GM19023 (cell line): ENCODE measurements around the gene TRAF7.

Experiments
- ATAC-seq: cut with Tn5 transposase; IDR thresholded peaks from one replicate; pipeline ENCODE4 v1.9.1; 2021; ENCODE audit warnings: mild to moderate bottlenecking, moderate library complexity; ENCODE audit not compliant: unreplicated experiment

Gene TRAF7

DNA sequence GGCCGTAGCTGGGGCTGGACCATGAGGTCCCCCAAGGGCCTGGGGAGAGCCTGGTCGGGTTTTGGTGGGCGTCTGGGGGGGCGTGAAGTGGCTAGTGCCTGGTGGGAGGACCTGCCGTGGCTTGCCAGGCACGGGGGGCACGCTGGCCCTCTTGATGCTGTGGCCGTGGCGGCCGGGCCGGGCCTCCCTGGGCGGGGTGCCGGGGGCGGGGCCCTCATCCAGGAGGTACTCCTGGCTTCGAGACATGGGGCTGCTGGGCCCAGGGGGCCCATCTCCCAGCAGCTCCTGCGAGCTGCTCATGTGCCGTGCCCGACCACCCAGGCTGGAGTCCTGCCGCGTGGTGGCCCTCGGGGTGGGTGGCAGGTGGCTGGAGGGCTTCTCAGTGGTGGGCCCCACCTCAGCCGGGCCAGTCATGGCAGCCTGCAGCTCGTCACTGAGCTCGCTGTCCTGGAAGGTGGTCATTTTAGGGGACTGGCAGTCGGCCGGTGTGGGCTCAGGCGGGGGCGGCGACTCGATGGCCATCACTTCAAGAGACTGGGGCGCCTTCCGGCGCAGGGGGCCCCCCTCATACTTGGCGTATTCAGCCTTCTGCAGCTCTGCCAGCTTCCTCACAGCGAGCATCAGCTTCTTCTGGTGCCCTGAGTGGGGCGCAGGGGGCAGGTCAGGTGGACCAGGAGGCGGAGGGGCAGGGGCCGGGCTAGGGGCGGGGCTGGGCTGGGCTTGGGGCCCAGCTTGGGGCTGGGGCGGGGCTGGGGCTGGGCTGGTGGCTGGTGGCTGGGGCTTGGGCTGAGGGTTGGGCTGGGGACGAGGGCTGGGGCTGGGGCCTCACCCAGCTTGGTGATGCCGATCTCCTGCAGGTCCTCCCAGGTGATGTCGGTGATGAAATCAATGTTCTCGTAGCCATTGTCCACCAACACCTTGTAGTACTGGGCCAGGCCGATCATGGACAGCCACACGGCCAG lies 25.7 kb downstream of the TRAF7 start:
- no peak for ATAC-seq

DNA sequence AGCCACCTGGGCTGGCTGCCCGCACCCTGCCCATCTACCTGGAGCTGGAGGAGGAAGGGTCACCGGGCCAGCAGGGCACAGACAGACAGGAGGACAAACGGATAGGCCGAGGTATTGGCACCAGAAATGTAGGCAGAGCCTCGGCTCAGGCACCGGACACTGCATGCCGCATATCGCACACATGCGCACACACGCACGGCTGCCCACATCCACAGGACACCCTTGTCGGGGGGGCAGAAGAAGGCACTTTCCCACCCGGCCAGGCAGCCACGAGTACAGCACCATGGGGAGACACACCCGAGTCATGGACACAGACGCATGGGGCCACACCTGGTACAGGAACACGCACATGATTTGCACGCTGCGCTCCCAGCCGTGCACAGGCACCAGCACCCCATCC lies 26.4 kb downstream of the TRAF7 start:
- no peak for ATAC-seq

DNA sequence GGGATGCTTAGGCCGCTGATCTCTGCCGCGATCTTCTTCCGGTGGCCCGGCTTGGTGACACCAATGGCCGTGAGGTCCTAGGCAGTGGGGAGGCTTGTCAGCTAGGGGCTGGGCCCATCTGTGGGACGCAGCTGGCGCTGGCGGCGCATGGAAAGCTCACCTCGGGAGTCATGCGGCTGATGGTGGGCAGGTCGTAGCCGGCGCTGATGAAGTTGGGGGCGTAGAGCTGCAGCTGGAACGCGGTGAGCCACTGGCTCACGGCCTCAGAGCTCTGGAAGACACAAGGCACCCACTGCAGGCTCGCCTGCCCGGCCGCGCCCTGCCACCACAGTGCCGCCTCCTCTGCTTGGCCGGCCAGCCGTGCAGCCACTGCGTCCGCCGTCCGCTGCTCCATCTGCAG lies 28.1 kb downstream of the TRAF7 start:
- ATAC-seq = no peak

DNA sequence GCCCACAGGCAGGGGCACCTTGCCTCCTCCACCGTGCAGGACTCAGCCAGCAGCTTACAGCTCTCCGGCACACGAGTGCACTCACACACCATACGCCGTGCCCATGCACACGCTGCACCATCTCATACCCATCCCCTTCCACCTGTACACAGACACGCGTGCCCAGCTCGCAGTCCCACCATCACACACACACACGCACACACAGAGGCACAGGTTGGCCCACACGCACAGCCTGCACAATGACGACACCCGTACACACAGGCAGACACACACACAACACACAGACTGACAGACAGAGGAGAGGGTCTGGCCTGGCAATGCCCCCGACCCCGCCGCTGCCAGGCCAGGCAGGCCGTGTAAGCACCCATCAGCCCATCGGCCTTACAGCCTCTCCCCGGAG lies 28.8 kb downstream of the TRAF7 start:
- no peak for ATAC-seq

DNA sequence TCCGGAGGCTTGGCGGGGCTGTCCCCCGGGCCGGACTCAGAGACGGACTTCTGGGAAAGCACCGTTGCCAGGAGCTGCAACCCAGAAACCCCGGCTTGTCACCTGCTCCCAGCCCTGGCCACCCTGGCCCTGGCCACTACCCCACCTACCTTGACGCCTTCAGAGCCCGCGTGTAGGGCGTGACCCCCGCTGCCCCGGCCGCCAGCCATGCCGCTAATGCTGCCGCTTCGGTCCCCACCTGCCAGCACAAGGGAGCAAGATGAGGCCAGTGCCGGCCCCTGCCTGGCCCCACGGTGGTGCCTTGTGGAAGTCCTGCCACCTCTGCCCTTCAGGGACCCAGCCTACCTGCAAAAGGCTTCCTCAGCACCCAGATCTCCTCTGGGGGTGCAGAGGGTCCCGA lies 29.4 kb downstream of the TRAF7 start:
- no peak for ATAC-seq

DNA sequence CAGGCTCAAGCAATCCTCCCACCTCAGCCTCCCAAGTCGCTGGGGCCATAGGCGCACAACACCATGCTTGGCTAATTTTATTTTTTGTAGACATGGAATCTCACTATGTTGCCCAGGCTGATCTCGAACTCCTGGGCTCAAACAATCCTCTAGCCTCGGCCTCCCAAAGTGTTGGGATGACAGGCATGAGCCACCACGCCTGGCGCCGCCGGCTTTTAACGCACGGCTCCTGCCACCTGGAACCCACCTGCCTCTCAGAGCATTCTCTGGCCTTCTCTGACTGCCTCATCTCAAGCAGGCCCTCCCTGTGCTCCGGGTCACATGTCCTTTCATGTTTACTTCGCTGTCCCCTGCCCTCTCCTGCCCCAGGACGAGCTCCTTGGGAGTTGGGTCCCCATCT lies 30.5 kb downstream of the TRAF7 start:
- ATAC-seq = no peak

DNA sequence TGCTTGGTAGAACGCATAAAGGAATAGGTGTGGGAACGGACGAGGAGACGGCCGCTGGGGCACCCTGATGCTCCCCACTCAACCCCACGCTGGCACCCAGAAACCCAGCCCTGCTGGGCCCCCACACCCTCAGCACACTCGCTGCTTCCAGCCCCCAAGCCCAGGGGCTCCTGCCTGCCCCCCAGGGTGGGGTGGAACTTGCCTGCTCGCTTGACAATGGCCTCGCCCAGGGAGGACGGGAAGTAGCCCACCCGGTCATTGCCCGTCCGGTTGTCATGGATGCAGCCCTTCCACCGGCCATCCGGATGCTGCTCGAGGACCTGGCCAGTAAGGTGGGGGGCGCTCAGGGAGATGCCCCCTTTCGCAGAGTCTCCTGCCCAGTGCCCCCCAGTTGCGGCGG lies 30.9 kb downstream of the TRAF7 start:
- ATAC-seq = no peak

DNA sequence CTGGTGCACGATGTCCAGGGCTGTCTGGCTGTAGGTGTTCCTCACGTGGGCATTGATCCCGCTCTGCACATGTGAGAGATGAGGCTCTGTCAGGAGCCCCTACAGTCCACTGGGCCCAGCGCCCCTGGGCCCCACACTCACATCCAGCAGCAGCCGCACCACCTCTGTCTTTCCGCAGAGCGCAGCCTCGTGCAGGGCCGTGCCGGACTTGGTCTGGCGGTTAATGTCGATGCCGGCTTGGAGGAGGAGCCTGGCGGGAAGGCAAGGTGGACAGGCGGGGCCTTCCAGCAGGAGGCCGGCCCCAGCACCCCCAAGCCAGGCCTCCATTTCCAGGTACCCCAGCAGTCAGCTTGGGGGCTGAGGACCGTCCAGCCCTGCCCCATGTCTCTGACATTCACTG lies 31.6 kb downstream of the TRAF7 start:
- no peak for ATAC-seq

DNA sequence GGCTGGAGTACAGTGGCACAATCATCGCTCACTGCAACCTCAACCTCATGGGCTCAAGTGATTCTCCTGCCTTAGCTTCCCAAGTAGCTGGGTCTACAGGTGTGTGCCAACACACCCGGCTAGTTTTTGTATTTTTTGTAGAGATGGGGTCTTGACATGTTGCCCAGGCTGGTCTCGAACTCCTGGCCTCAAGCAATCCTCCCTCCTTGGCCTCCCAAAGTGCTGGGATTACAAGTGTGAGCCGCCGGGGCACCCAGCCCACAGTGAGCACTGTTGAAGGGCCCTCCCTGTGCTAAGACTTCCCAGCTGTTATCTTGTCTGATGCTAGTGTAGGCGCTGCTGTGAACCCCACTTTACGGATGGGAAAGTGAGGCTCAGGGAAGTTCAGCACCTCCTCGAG lies 32.8 kb downstream of the TRAF7 start:
- ATAC-seq = no peak

DNA sequence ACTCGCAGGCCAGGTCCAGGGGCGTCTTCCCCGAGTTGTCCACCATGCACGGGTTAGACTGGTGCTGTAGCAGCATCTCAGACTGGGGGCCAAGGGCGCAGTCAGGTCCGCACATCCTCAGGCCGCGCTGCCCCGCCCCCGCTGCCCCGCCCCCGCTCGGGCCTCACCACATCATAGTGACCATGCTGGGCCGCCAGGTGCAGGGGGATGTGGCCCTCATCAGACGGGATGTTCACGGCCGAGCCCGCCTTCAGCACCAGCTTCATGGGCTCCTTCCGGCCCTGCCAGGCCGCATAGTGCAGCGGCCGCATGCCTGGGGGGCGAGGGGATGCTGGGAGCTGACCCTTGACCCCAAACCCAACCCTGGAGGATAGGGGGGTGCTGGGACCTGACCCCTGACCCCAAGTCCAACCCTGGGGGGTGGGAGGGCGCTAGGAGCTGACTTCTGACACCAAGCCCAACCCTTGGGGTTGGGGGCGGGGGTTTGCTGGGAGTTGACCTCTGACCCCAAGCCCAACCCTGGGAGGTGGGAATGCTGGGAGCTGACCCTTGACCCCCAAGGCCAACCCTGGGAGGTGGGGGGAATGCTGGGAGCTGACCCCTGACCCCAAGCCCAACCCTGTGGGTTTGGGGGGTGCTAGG lies 33.8 kb downstream of the TRAF7 start:
- no peak for ATAC-seq

DNA sequence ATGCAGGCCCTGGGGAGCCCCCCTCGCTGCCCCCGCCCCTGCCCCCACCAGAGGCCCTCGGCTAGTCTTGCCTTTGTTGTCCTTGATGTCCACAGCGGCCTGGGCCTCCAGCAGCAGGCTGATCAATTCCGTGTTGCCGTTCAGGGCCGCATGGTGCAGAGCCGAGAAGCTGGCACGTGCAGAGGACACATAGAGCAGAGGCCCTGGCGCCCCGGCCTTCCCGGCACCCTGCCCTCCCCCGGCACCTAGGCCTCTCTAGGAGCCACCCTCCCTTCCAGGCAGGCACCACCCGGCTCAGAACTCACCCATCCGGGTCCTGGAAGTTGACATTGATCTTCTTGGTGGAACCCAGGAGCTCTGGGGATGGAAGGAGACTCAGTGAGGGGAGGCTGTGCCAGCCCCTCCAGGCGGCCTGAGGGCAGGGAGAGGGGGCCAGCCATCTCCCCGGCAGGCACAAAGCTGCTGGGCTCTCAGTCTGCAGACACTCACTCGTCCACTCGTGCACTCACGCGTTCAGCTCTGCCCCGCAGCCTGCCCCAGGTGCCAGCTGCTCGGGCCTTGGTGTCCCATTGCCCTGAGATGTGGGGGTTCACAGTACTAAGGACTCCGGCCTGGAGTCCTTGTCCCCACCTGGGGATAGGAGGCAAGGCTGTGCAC lies 34.5 kb downstream of the TRAF7 start:
- ATAC-seq = no peak

DNA sequence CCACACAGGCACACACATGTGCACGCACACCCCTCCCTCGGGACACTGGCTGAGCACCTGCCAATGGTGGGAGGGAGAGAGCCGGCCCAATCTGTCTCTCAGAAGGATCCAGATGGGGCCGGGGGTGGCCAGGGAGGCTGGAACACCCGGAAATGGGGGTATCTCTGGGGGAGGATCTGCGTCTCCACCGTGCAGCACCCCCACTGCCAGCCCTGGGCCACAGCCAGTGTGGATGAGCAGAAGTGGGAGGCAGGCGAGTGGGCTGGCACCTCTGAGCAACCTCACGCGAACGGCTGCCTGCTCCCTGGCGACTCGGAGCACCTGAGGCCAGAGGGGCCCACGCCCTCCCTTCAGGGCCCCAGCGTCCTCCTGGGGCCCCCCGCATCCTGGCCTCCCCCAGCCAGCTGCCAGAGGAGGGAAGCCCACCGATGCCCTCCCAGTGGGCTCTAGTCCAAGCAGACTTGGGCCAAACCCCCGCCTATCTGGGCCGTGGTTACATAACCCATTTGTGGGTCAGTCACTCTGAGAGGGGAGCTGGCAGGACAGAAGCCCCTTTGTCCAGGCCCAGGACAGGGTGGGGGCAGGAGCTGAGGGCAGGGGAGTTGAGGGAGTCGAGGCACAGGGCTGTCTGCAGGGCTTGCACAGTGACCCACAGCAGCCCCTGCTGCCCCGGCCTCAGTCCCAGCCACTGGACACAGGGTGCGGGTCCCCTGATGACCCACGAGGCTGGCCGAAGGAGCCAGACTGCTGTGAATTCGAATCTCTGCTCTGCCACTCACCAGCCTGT lies 35.3 kb downstream of the TRAF7 start:
- no peak for ATAC-seq

DNA sequence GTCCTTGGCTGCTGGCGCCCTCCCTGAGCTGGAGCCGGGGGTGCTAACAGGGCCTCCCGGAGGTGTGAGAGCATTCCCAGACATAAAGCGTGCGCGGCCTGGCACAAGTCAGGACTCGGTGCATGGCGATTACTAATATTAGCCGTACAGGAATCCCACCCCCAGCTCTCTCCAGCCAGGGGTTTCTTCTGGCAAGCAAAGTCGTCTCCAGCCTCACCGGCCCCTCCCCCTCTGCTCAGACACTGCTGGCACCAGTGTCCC lies 35.8 kb downstream of the TRAF7 start:
- no peak for ATAC-seq

DNA sequence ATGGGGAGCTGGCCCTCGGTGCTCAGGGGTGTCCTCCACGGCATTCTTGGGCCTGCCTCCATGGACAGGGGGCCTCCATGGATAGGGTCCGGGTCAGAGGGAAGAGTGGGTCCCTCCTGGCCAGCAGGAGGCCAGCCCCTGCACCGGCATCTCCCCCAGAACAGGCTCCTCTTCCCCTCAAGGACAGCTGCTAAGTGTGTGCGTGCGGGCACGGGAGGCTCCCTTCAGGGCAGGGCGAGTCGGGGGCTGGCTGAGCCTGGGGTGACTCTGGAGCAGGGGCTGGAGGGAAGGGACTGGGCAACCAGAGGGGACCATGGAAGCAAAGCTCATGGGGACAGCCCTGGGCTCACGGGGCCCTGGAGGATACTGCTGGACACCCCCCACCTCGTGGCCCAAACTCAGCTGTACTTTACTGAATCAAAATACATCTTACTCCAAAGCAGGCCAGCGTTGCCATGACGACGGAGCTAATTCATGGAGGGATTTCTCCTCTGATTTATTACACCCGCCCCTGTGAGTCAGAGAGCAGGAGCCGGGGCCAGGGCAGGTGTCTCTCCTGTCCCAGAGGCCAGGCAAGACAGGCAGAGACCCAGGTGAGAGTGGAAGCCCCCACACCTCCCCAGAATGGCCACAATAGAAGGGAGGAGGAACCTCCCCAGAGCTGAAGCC lies 38.7 kb downstream of the TRAF7 start:
- no peak for ATAC-seq

DNA sequence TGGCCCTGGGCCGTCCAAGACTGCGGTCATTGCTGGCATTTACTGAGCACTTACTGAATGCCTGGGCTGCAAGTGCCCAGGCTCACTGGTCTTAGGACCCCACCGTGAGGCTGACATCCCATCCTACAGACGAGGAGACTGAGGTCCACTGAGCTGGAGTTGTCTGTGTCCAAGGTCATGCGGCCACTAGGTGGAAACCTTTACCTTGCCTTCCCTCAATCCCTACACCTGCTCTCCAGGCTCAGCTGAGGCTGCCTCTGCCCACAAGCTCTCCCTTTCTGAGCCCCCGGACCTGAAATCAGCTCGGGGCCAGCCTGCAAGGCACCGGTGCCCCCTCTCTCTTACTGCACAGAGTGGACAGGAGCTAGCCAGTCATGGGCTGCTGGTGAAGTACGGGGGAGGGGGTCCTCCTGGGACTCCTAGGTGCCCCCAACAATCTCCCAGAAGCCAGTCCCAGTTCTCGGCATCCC lies 39.3 kb downstream of the TRAF7 start:
- no peak for ATAC-seq

DNA sequence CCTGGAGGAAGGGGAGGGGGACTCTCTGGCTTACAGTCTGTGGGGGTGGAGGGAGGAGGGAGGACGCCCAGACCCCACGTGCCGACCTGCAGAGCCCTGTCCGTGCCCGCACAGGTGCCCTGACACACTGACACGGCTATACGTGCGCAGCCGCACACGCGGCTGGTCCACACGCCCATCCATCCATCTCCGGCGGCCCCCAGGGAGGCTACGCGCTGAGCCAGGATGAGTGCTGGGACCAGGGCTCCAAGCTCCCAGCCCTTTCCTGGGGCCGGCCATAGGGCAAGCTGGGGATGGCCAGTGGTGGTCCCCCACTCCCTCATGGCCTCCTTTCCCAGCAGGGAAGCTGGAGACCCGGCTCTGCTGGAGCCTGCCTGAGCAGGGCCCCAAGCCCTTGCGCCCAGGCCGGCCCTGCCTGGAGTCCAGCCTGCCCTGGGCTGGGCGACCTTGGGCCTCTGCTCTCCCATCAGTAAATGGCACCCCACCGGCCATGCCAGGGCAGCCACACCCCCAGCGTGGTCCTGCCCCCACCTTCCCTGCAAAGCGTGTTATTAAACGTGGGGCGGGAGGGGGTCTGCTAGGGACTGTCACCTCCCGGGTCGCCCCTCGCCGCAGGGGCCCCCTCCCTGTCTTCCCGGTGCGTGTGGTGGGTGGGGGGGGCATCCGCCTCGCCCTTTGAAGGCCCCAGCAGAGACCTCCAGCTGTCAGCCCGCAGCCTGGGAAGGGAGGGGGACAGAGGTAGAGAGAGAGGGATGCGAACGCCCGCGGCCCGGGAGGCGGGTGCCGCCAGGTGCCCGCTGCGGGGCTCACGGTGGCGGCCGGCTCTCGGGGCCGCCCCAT lies 40.0 kb downstream of the TRAF7 start:
- no peak for ATAC-seq

DNA sequence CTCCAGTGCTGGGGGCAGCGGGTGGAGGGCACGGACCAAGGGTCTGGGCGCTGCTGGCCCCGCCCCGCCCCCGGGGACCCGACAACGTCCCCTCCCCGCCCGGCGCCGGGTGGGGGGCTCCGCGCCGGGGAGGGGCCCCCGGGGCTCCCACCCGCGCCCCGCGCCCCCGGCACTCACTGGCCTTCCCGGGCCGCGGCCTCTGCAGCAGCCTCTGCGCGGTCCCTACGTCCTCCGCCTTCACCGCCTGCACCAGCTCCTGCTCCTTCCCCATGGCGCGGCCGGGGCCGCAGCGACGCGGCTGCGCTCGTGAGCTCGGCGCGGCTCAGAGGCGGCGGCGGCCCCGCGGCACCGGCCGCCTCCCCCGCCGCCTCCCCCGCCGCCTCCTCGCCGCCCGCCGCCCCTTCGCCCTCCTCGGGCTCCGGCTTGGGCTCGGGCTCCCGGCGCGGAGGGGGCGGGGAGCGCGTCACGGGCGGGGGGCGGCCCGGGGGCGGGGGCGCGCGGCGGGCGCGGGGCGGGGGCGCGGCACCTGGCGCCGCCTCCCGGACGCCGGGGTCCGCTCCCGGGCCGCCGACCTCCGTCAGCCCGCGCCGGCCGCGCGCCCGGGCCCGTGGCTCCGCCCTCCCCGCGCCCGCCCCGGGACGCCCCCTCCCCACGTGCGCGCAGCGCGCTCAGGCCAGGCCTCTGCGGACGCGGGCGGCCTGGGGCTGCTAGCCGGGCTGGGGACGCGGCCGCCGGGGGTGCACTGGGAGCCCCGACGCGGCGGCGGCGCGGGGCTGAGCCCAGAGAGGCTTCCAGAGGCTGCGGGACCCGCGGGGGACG lies 40.8 kb downstream of the TRAF7 start, which contains the start of gene CASKIN1:
TSS of gene CASKIN1 (minus strand) at position 444 of the 819 bp plus-strand sequence. CDS start at position 271, 173 bp downstream.
- no peak for ATAC-seq

DNA sequence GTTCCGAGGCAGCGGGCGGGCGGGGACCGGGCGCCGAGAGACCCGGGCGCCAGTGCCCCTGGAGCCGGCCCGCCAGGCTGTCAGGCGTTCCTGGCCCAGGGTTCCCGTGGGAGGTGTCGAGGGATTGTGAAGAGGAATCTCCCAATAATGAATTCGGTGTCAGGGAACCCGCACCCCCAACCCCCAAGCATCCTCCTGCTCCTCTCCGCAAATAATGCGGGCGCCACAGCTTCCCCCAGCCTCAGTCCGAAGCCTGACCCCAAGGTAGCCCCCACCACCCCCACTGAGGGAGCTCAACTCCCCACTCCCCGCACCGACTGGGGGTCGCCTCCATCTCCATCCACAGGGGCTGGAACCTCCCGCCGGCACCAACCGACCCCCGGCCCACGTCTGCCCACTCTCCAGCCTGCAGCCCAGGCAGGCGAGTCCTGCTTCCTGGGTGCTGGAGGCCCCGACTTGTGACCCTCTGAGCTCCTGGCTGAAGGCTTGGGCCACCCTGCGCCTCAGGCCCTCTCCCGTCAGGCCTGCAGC lies 41.5 kb downstream of the TRAF7 start:
- no peak for ATAC-seq

DNA sequence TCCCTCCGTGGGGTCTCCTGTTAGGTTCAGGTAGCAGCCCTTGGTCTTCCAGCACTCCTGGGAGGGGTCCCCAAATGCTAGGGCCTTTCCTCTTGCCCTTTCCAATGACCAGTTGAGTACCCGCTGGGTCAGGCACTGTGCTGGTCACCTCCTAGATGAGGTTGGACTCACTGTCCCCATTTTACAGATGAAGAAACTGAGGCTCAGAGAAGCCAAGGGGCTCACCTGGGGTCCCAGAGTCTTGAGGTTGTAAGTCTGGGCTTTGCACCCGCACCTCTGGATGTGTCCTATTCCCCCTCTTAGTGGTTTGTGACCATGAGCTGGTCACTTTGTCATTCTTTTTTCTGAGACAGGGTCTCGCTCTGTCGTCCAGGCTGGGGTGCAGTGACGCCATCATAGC lies 42.2 kb downstream of the TRAF7 start:
- no peak for ATAC-seq
